Prostate gland (tissue), 2 donors: Measurements from ENCODE around the gene CD151. TPM values are rescaled to one million over a fixed set of nuclear protein-coding genes. Genes with fewer than 3 reads are reported as not detected.

Experiments
- DNase-seq: peaks from one replicate; pipeline ENCODE4 v3.0.0-alpha.2; 2019; ENCODE audit warnings: low spot score
- H3K27ac ChIP-seq, 2 donors: fragments of 200-600 bp; sonication (generic); 2 replicates each; pipeline ENCODE4 v1.5.1; 2017 to 2019
- H3K27me3 ChIP-seq: fragments of 200-600 bp; sonication (generic); replicated peaks from 2 replicates; pipeline ENCODE4 v1.5.1; 2019; ENCODE audit not compliant: insufficient read depth
- H3K36me3 ChIP-seq, 2 donors: fragments of 200-600 bp; sonication (generic); 1 replicate in 1 of 2; 2 replicates in 1 of 2; pipeline versions ENCODE4 v1.5.1 to v1.8.1; 2017 to 2019
- H3K4me1 ChIP-seq: fragments of 200-600 bp; sonication (generic); replicated peaks from 2 replicates; pipeline ENCODE4 v1.5.1; 2019
- H3K4me3 ChIP-seq, 2 donors: fragments of 200-600 bp; sonication (generic); 2 replicates each; pipeline ENCODE4 v1.5.1; 2017 to 2019
- H3K9me3 ChIP-seq: fragments of 200-600 bp; sonication (generic); 2 replicates; pipeline ENCODE4 v1.5.1; 2017
- CTCF ChIP-seq, 4 experiments: fragments of 200-600 bp in 2 of 4; fragments of 450-650 bp in 2 of 4; sonication (generic) in 2 of 4; IDR thresholded peaks; 1 replicate in 3 of 4; 2 replicates in 1 of 4; pipeline ENCODE4 v1.5.1; 2016 to 2019; ENCODE audit warnings: antibody characterized with exemption in 4 of 4, mild to moderate bottlenecking in 2 of 4, moderate library complexity in 2 of 4
- POLR2A ChIP-seq: fragments of 450-650 bp; IDR thresholded peaks from one replicate; pipeline ENCODE4 v1.6.1; 2016; ENCODE audit warnings: antibody characterized with exemption, mild to moderate bottlenecking
- POLR2AphosphoS5 ChIP-seq: sonication (generic); formaldehyde crosslinking; IDR thresholded peaks from one replicate; pipeline ENCODE4 v1.6.1; 2017; ENCODE audit warnings: antibody characterized with exemption
- WGBS: methylation state at CpG from one replicate; pipeline ENCODE4 v1.1.5; 2018; 5-methylcytosine and 5-hydroxymethylcytosine counted together
- intact Hi-C: fragments of 100-400 bp; cut with DNase I; formaldehyde crosslinking; loops from one replicate; pipeline ENCODE4 v1.14.2; 2022
- total RNA-seq, 2 donors: library from RNA; depleted of rRNA; stranded (reverse); fragments of >200 nt; gene quantifications; one replicate each; pipeline ENCODE4 v1.1.0, GENCODE V29; 2016

The CD151 gene
- total RNA-seq, 2 donors from 2014 or later = 313 to 362 TPM

GRCh38 chr11:828506-829175 is 4.1 kb upstream of the CD151 start:
- Histone ChIP-seq H3K36me3 (peaks cover 7 to 13% of the 10 kb centered on the region in 2 donors), H3K4me1 (peaks cover 39% of the 10 kb centered on the region), H3K4me3 (no peak overlapping the region), H3K27ac (no peak overlapping the region), H3K9me3 (no peaks in the 10 kb centered on the region), H3K27me3 (no peaks in the 10 kb centered on the region)
- intact Hi-C loops = no loop called here
- WGBS = 88% methylated on average over 20 of the region's 21 CpGs
- DNase-seq = no peak
- TF ChIP-seq CTCF (IDR thresholded peaks at IDR 0.05) = no peak
- no peak for TF ChIP-seq POLR2AphosphoS5
- no peak for TF ChIP-seq POLR2A

- intact Hi-C loops = no loop called here
- Histone ChIP-seq H3K4me3 (peak overlapping the region; percentile 21 to 22), H3K27ac (no peak overlapping the region), H3K4me1 (peaks cover 46% of the 10 kb centered on the region), H3K9me3 (no peaks in the 10 kb centered on the region), H3K27me3 (no peaks in the 10 kb centered on the region), H3K36me3 (peaks cover 3 to 8% of the 10 kb centered on the region in 2 donors)
- 20% methylated on average over 38 of the region's 40 CpGs for WGBS
- TF ChIP-seq POLR2AphosphoS5 (no peak), POLR2A (no peak), CTCF (IDR thresholded peaks at IDR 0.05) (no peak)
- no peak for DNase-seq
Observed at GRCh38 chr11:829176-829846, 3.4 kb upstream of the CD151 start.

- Histone ChIP-seq H3K4me3 (peak overlapping the region; percentile 21 to 22), H3K27ac (no peak overlapping the region), H3K27me3 (no peaks in the 10 kb centered on the region), H3K4me1 (peaks cover 48% of the 10 kb centered on the region), H3K36me3 (peaks cover 0 to 2% of the 10 kb centered on the region in 2 donors), H3K9me3 (no peaks in the 10 kb centered on the region)
- WGBS = 4% methylated on average over 29 of the region's 39 CpGs
- TF ChIP-seq POLR2A (peak; percentile 57), CTCF (IDR thresholded peaks at IDR 0.05) (no peak)
- DNase-seq = no peak
- intact Hi-C loops = no loop called here
Observed at GRCh38 chr11:829847-830294, 2.9 kb upstream of the CD151 start.

GRCh38 chr11:830295-831117 is 2.2 kb upstream of the CD151 start:
- 7% methylated on average over 74 of the region's 78 CpGs for WGBS
- TF ChIP-seq POLR2AphosphoS5 (peak; percentile 64), POLR2A (peak; percentile 5), CTCF (IDR thresholded peaks at IDR 0.05) (no peak)
- Histone ChIP-seq H3K9me3 (no peaks in the 10 kb centered on the region), H3K4me1 (peaks cover 46% of the 10 kb centered on the region), H3K36me3 (no peaks in the 10 kb centered on the region), H3K4me3 (peak overlapping the region; percentile 21 to 22), H3K27ac (no peak overlapping the region), H3K27me3 (no peaks in the 10 kb centered on the region)
- peak; percentile 71 for DNase-seq
- intact Hi-C loops = no loop called here
